ENCODE measurements around the gene ZFC3H1. TPM values are rescaled to one million over a fixed set of nuclear protein-coding genes. Genes with fewer than 3 reads are reported as not detected.

Gene ZFC3H1
- total RNA-seq, 1 donor from 2014 or later: 57.1 TPM

- intact Hi-C loops (cut with DNase I): no loop called here
- Histone ChIP-seq H3K27me3 (ENCODE audit: low read depth) (no peaks in the 10 kb centered on the region), H3K4me1 (peaks cover 1% of the 10 kb centered on the region), H3K4me3 (no peak overlapping the region), H3K9me3 (no peaks in the 10 kb centered on the region), H3K36me3 (no peaks in the 10 kb centered on the region), H3K27ac (no peak overlapping the region)
- no peak for ATAC-seq
- TF ChIP-seq CTCF (IDR thresholded peaks at IDR 0.05): no peak
- DNase-seq: no peak
Measured at GRCh38 chr12:71671311-71671710, 7.7 kb upstream of the ZFC3H1 start.

GRCh38 chr12:71666259-71666658 is 2.6 kb upstream of the ZFC3H1 start:
- DNase-seq (no peak), ATAC-seq (no peak)
- TF ChIP-seq CTCF (IDR thresholded peaks at IDR 0.05): no peak
- Histone ChIP-seq H3K4me3 (no peak overlapping the region), H3K27me3 (ENCODE audit: low read depth) (no peaks in the 10 kb centered on the region), H3K4me1 (peaks cover 25% of the 10 kb centered on the region), H3K9me3 (no peaks in the 10 kb centered on the region), H3K36me3 (no peaks in the 10 kb centered on the region), H3K27ac (no peak overlapping the region)
- intact Hi-C loops (cut with DNase I): no loop called here

GRCh38 chr12:71665090-71665463 is 1.4 kb upstream of the ZFC3H1 start:
- H3K27me3 ChIP-seq (ENCODE audit: low read depth): no peaks in the 10 kb centered on the region
- H3K4me3 ChIP-seq: peak overlapping the region; percentile 75
- no peak for TF ChIP-seq CTCF (IDR thresholded peaks at IDR 0.05)
- H3K36me3 ChIP-seq: peaks cover 3% of the 10 kb centered on the region
- no peaks in the 10 kb centered on the region for H3K9me3 ChIP-seq
- ATAC-seq (no peak), DNase-seq (no peak)
- H3K4me1 ChIP-seq: peaks cover 37% of the 10 kb centered on the region
- peak overlapping the region; percentile 97 for H3K27ac ChIP-seq
- intact Hi-C loops (cut with DNase I): no loop called here

GRCh38 chr12:71664411-71665089 is 902 bp upstream of the ZFC3H1 start:
- peak in 1 of 2 donors; percentile 37 for ATAC-seq
- peaks cover 9% of the 10 kb centered on the region for H3K36me3 ChIP-seq
- intact Hi-C loops (cut with DNase I): no loop called here

GRCh38 chr12:71662849-71663560 is 643 bp downstream of the ZFC3H1 start:
- peaks cover 40% of the 10 kb centered on the region for H3K4me1 ChIP-seq
- DNase-seq (peak; percentile 77), ATAC-seq (peak; percentile 56 to 60)
- H3K27me3 ChIP-seq (ENCODE audit: low read depth): no peaks in the 10 kb centered on the region
- intact Hi-C loops (cut with DNase I): no loop called here
- peaks cover 24% of the 10 kb centered on the region for H3K36me3 ChIP-seq
- TF ChIP-seq CTCF (IDR thresholded peaks at IDR 0.05): no peak
- peak overlapping the region; percentile 97 for H3K27ac ChIP-seq
- peak overlapping the region; percentile 75 for H3K4me3 ChIP-seq
- no peaks in the 10 kb centered on the region for H3K9me3 ChIP-seq

More at GRCh38 chr12:71664411-71665089, 902 bp upstream of the ZFC3H1 start:
- H3K27me3 ChIP-seq (ENCODE audit: low read depth): no peaks in the 10 kb centered on the region
- H3K9me3 ChIP-seq: no peaks in the 10 kb centered on the region
- H3K4me1 ChIP-seq: peaks cover 40% of the 10 kb centered on the region
- peak overlapping the region; percentile 97 for H3K27ac ChIP-seq
- H3K4me3 ChIP-seq: peak overlapping the region; percentile 75
- TF ChIP-seq CTCF (IDR thresholded peaks at IDR 0.05): no peak
- no peak for DNase-seq

Data from lower lobe of right lung (tissue), 2 donors.